ENCODE data around the gene CBFA2T3. TPM values are rescaled to one million over a fixed set of nuclear protein-coding genes. Genes with fewer than 3 reads are reported as not detected.

Gene CBFA2T3
- total RNA-seq, 1 experiment from 2014 or later: 2.9 TPM

GRCh38 chr16:89013111-89013510 lies 36.1 kb upstream of the CBFA2T3 start:
- Histone ChIP-seq H2BK20ac (ENCODE audit: low read depth, low read length, poor library complexity, severe bottlenecking) (no peak overlapping the region), H3K9me3 (ENCODE audit: control insufficient read depth, low read depth, low read length) (no peaks in the 10 kb centered on the region), H2AFZ (ENCODE audit: low read length) (no peak overlapping the region), H3K4me2 (ENCODE audit: insufficient read depth, insufficient read length, low read length) (no peak overlapping the region), H3K27ac (ENCODE audit: insufficient read length, low read depth, low read length) (no peak overlapping the region), H2BK12ac (ENCODE audit: insufficient read length, low read depth, low read length) (no peak overlapping the region), H2BK120ac (ENCODE audit: low read depth, low read length, poor library complexity, severe bottlenecking) (no peak overlapping the region), H4K8ac (replicated peaks; ENCODE audit: insufficient read length, low read depth, low read length) (no peak overlapping the region), H4K5ac (ENCODE audit: insufficient read length, low read depth, low read length) (no peak overlapping the region), H3K23ac (ENCODE audit: insufficient read length, low read depth, low read length) (no peak overlapping the region), H3K4ac (ENCODE audit: low read depth, low read length) (no peak overlapping the region), H2AK5ac (ENCODE audit: insufficient read length, low read length) (no peak overlapping the region), H3K23me2 (ENCODE audit: insufficient read length, low read depth, low read length, poor library complexity, severe bottlenecking) (no peaks in the 10 kb centered on the region), H3K14ac (ENCODE audit: insufficient read depth, low read length) (no peak overlapping the region), H2BK5ac (ENCODE audit: insufficient read length, low read length) (no peak overlapping the region), H3K79me1 (ENCODE audit: insufficient read depth, low read depth, low read length, poor library complexity, severe bottlenecking) (no peaks in the 10 kb centered on the region), H3K18ac (ENCODE audit: insufficient read length, low read depth, low read length) (no peak overlapping the region), H3K27me3 (ENCODE audit: insufficient read depth, low read length) (no peaks in the 10 kb centered on the region), H3K9ac (ENCODE audit: extremely low read depth, insufficient read length, low read length) (no peak overlapping the region), H2BK15ac (ENCODE audit: low read depth, low read length) (no peak overlapping the region), H4K20me1 (ENCODE audit: control insufficient read depth, insufficient read depth, insufficient read length) (no peaks in the 10 kb centered on the region), H3T11ph (ENCODE audit: low read length) (no peak overlapping the region), H4K91ac (ENCODE audit: insufficient read length, low read depth, low read length) (no peak overlapping the region), H3K56ac (ENCODE audit: insufficient read length, low read depth, low read length) (no peak overlapping the region), H3K4me1 (ENCODE audit: insufficient read depth, low read length) (no peaks in the 10 kb centered on the region; the same call in 1 of the 2 replicates), H3K79me2 (ENCODE audit: insufficient read depth, low read length) (no peaks in the 10 kb centered on the region)
- no CpG with 5 or more reads among the region's 6 CpGs for WGBS (ENCODE audit: extremely low coverage, insufficient read length, low lambda C conversion rate)
- Mint-ChIP-seq H3K27me3 (ENCODE audit: low read depth) (peaks cover 27% of the 10 kb centered on the region), H3K4me3 (no peak overlapping the region), H3K36me3 (ENCODE audit: insufficient read depth in 1 of 3, low read depth in 3 of 3) (peaks cover 0 to 8% (median 0%) of the 10 kb centered on the region in 3 experiments; a peak in 2 of 7 replicates), H3K27ac (no peak overlapping the region), H3K9me3 (peaks cover 13% of the 10 kb centered on the region in 2 experiments), H3K4me1 (peaks cover 1 to 10% of the 10 kb centered on the region in 2 experiments; a peak in 3 of 4 replicates)
- no peak for TF ChIP-seq CTCF (conservative IDR thresholded peaks at IDR 0.05)
- DNase-seq: no peak

Measured in H9 (cell line).